HG02571 (cell line): ENCODE results near the gene CCDC13.
A peak's percentile ranks its signal among the peaks of the same experiment; 100 is the strongest.
"Not testable (repeated sequence)": the region's sequence is repeated elsewhere in the genome, so short reads cannot be mapped to it uniquely, and the experiment has no call there.

Experiments
- ATAC-seq: cut with Tn5 transposase; IDR thresholded peaks from one replicate; pipeline ENCODE4 v1.9.1; 2021; ENCODE audit warnings: mild to moderate bottlenecking, moderate library complexity; ENCODE audit not compliant: unreplicated experiment

The CCDC13 gene

DNA sequence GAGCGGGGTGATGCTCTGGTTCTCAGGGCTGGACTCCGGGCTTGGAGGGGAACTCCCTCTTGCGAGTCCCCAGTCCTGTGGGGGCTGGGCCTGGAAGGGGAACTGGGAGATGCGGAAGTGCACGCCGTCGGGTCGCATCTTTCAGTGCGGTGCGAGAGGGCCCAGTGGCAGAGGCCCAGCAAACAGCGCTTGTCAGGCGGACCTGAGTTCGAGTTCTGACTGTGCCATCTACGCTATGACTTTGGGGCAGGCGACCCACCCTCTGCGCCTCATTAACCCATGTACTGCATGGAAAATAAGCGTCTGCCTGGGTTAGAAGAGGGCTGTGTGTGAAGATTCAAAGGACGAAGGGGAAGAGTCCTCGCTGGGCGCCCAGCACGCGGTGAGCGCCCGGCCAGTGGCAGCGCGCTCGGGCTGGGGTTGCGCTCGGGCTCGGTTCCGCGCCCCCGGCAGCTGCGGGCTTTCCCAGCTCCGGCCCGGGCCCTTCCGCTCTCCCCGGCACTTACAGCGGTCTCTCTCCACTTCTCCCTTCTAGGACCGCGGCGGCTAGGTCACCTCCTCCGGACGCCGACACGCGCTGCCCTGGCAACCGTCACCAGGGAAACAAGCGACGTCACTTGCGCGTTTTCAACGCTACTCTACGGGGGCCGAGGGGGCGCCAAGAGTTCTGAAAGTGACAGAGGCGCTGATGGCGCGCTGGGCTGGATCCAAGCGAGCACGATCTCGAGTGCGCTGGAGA lies at the start of gene CCDC13:
Gene CCDC13 (minus strand): TSS at position 584 of the 739 bp plus-strand sequence. CDS start 14,908 bp downstream, outside the sequence.
- ATAC-seq, result peak; percentile 98

- ATAC-seq, result no peak
Observed at GRCh38 chr3:42822828-42823227, 49.8 kb upstream of the CCDC13 start.

GRCh38 chr3:42820746-42821051 lies 47.6 kb upstream of the CCDC13 start:
- no peak for ATAC-seq

- no peak for ATAC-seq
Observed at GRCh38 chr3:42819351-42819965, 46.4 kb upstream of the CCDC13 start.

- no peak for ATAC-seq
Observed at GRCh38 chr3:42815826-42816225, 42.8 kb upstream of the CCDC13 start.

DNA sequence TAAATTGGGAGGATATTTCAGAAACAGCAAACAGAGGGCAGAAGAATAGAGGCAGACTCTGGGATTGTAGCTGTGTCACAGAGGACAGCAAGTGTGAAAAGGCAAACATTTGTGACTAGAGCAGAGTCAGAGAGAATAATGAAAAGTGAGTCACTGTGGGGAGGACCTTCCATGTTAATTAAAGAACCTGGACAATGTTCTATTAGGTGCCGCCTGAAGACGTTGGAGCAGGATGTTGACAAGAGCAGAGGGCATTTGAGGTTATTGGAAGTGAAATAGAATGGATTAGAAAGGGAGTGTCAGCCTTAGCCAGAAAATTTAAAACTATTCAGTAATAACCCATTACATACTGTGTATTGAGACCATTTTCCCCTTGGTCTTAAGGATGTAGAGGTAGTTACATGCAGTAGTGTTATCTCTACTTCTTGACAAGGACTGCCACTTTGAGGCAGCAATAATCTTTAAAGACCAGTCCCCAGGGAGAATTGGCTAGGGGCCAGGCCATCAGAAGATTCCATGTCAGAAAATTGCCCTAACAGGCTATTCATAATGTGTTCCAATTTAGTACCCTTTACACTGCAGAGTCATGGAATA lies 42.0 kb upstream of the CCDC13 start:
- ATAC-seq, result no peak

DNA sequence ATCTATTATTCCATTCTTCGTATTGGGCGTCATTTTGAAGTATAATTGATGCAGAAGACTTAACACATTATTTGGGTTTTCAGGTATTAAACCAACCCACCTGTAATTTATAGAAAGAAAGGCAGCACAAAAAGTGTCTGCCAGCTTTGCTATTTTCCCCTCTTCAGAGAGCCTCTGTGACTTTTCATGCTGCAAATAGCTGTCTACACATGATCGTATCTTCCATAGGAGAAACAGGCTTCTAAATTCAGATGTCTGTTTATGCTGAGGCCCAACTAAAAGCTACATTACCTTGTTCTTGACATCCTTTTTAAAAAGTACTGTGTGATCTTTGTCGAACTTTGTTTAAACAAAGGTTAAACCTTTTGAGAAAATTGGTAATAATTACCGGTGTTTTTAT lies 41.2 kb upstream of the CCDC13 start:
- no peak for ATAC-seq

DNA sequence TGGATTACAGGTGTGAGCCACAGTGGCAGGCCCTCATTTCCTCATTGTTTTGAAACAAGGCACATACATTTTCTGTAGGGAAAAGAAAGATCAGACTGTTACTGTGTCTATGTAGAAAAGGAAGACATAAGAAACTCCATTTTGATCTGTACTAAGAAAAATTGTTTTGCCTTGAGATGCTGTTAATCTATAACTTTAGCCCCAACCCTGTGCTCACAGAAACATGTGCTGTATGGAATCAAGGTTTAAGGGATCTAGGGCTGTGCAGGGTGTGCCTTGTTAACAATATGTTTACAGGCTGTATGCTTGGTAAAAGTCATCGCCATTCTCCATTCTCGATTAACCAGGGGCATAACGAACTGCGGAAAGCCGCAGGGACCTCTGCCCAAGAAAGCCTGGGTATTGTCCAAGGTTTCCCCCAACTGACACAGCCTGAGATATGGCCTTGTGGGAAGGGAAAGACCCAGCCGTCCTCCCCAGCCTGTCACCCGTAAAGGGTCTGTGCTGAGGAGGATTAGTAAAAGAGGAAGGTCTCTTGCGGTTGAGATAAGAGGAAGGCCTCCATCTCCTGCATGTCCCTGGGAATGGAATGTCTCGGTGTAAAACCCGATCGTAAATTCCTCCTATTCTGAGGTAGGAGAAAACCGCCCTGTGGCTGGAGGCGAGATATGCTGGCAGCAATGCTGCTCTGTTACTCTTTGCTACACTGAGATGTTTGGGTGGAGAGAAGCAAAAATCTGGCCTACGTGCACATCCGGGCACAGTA lies 38.2 kb upstream of the CCDC13 start:
- not testable (repeated sequence) for ATAC-seq

- not testable (repeated sequence) for ATAC-seq
Observed at GRCh38 chr3:42810706-42811105, 37.7 kb upstream of the CCDC13 start.

DNA sequence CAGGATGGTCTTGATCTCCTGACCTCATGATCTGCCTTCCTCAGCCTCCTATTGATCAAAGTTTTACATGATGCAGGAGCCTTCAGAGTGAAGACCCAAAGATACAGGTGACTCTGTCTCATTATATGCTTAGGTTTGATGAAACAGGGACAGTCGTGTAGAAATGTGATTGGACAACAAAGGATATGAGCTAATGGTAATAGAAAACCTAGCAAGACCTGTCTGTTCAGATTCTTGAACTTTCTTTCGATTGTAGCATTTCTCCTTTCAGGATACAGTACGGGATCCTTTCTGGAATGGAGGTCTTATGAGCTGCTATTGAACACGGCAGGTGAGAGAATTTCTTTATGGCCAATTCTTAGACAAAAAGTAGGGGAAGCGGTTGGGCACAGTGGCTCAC lies 36.1 kb upstream of the CCDC13 start, which contains the start of gene ACKR2:
Gene ACKR2 (plus strand): TSS at position 244 of the 400 bp plus-strand sequence. CDS start 55,058 bp downstream, outside the sequence.
- ATAC-seq, result no peak

- ATAC-seq, result no peak
Observed at GRCh38 chr3:42807929-42808328, 34.9 kb upstream of the CCDC13 start.

DNA sequence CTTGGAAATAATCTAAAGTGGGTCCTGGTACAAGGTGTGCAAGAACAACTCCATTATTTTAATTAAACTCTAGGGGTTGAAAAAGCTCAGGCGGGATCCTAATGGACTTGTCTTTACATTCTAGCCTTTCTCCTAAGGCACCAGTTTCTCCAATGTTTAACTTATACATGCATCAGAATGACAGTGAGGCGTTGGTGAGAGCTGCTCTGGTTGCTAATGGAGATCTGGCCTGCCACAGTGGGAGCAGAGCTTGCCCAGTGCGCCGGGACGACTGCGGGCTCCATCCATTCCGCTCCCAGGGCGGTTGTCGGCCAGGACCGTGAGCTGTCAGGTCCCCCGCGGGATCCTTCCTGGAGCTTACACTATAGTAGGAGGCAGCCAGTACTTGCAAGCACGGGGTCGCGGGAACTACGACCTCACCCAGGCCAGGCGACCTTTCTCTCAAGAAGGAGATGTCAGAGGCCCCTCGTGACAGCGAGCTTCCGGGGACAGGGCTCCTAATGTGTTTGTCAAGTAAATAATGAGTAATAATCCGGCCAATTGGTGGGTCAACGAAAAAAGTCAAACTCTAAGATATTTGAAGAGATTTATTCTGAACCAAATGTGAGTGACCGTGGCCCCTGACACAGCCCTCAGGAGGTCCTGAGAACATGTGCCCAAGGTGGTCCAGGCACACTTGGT lies 32.2 kb upstream of the CCDC13 start:
- ATAC-seq, result no peak

GRCh38 chr3:42804831-42805132 lies 31.7 kb upstream of the CCDC13 start:
- no peak for ATAC-seq

GRCh38 chr3:42804106-42804830 lies 31.2 kb upstream of the CCDC13 start, which contains the start of gene HIGD1A:
TSS of gene HIGD1A (minus strand) at chr3:42804490. CDS start at chr3:42794253, 10,237 bp downstream.
- peak; percentile 99 for ATAC-seq

DNA sequence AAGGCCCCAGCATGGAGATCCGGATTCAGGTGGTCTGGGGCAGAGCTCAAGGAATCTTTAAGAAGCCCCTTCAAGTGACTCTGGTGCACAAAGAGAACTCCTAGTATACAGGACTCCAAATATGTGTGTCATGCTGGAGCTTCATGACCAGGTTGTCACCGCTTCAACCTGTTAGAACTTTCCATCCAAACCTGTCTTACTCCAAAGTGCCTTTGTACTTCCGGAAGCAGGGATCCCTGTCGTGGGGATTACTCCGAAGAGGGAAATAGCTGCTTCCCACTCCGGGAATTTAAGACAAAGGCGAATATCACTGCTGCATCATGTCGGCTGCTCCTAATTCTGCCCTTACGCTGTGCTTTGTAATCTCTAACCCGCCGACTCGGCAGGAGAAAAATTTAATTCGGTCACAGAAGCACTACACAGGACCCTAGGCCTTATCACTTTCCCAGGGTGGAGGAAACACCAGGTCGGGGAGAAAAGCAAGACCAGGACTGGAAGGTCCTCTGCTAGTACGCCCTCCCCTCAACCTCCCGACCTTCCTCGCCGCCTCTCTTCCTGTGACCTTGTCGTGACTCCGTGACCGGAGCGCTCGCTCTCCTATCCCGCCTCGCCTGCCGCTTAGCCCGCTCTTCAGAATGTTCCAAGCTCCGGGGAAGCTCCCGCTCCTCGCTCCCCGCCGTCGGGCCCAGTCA lies 30.5 kb upstream of the CCDC13 start:
- peak; percentile 27 for ATAC-seq

- no peak for ATAC-seq
Observed at GRCh38 chr3:42802876-42803413, 29.9 kb upstream of the CCDC13 start.

GRCh38 chr3:42801784-42802183 lies 28.7 kb upstream of the CCDC13 start:
- ATAC-seq, result no peak

DNA sequence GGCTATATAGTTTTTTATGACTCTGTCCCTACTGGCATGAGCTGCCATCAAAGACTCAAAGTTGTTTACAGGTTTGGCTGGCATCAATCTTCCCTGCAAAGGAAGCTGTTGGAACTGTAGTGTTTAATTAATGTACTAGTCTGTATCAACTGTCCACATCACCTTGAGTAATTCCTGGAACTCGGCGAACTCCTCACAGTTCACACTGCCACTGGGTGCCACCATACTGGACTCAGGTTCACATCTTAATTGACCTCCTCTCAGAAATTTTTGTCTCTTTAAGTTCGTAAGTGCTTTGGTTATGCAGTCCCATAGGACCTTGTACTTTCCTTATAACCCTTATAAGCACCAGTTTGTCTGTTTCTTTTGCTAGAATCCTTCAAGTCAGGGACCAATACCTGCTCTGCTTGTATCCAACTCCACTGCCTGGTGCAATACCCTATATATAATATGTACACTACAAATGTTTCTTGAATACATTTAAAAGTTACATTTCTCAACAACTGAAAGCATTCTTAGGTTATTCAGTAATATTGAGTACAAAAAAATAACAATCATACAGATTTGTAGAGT lies 28.1 kb upstream of the CCDC13 start:
- ATAC-seq, result no peak

GRCh38 chr3:42800251-42800650 lies 27.2 kb upstream of the CCDC13 start:
- no peak for ATAC-seq
